HT-29 (cell line): ENCODE data around the gene TCAF1. TPM values are rescaled to one million over a fixed set of nuclear protein-coding genes. Genes with fewer than 3 reads are reported as not detected.

Source experiments
- total RNA-seq: library from RNA; depleted of rRNA; stranded (reverse); fragments of >200 nt; shearing (Covaris generic); gene quantifications from 2 replicates; pipeline ENCODE4 v1.2.3, GENCODE V29; 2014; rRNA removed

The TCAF1 gene
- total RNA-seq, 1 experiment from 2014 or later, result 22.4 TPM

Other genes with a start within 250 kb of the TCAF1 start
- not detected in 2 replicates for gene CTAGE6, start 144.5 kb downstream of the TCAF1 start, total RNA-seq
- not detected in 2 replicates for gene OR2F2, start 33.1 kb upstream of the TCAF1 start, total RNA-seq
- not detected in 2 replicates for gene OR2F1, start 52.7 kb upstream of the TCAF1 start, total RNA-seq
- not detected in 2 replicates for gene OR6B1, start 98.1 kb upstream of the TCAF1 start, total RNA-seq
- not detected in 2 replicates for gene OR2A5, start 146.8 kb upstream of the TCAF1 start, total RNA-seq
- gene OR2A25, start 167.6 kb upstream of the TCAF1 start, total RNA-seq, result not detected in 2 replicates
- gene OR2A12, start 184.1 kb upstream of the TCAF1 start, total RNA-seq, result not detected in 2 replicates
- not detected in 2 replicates for gene OR2A2, start 207.4 kb upstream of the TCAF1 start, total RNA-seq
- gene OR2A14, start 221.0 kb upstream of the TCAF1 start, total RNA-seq, result not detected in 2 replicates